HG03520 (cell line): ENCODE measurements around the gene DNM3.
"Not testable (repeated sequence)": the region's sequence is repeated elsewhere in the genome, so short reads cannot be mapped to it uniquely, and the experiment has no call there.

Experiments used
- ATAC-seq: cut with Tn5 transposase; IDR thresholded peaks from one replicate; pipeline ENCODE4 v1.9.1; 2021; ENCODE audit warnings: mild to moderate bottlenecking, moderate library complexity; ENCODE audit not compliant: unreplicated experiment

DNM3 gene

DNA sequence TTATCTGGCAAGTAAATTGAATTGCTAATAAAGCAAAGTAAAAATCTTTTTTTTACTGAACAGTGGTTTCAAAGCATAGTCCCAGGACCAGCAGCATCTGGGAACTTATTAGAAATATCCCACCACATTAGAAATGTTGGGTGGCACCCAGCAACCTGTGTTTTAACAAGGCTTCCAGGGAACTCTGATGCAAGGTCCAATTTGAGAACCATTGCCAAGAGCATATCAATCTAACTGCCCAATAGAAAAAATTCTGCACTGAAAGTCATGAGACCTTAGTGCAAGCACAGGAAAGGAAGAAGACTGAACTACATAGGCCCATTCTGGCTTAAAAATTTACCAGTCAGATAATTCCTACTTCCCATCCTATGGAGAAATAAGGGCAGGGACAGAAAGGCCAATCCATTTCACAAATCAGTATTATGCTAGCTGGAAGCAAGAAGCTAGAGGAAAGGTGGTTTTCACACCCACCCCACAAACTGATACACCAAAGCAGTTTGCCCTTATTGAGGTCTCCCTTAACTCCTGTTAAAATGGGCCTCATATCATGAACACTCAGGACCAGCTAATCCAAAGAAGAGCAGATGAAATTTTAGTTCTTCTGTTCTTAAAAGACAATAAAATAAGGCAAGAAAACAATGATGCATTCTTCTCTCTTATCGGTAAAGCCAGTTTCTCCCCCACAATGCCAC is 561.7 kb downstream of the DNM3 start:
- ATAC-seq, result no peak

DNA sequence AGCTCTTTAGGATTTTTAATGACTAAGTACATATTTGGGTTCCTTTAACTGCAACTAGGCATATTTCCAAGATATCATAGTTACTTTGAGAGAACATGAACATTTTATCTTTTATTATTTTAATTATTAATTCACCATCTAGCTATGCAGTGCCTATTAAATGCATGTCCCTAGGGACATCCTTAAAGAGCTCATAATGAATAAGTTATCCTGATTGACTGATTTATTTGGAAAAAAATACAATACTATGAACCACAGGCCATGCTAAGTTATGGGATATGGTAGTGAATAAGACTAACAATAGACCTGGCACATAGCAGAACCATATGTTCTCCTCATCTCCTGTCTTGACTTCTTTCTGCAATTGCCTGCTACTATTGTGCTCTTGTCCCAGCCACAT is 562.8 kb downstream of the DNM3 start:
- ATAC-seq, result no peak

DNA sequence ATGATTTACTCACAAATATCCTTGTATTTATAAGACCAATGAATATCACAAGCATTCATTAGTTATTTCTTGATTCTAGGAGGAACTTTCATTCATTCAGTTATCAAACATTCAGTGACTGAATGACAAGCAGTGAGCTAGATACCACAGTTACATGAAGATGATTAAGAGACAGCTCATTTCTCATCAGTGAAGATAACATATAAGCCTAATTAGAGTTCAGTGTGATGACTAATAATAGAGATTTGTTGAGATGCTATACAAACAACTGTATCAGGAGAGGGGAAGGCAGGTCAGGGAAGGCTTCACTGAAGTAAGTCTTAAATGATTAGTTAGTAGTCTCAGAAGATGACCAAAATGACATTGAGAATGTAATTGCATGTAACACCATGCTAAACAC is 564.6 kb downstream of the DNM3 start:
- no peak for ATAC-seq

DNA sequence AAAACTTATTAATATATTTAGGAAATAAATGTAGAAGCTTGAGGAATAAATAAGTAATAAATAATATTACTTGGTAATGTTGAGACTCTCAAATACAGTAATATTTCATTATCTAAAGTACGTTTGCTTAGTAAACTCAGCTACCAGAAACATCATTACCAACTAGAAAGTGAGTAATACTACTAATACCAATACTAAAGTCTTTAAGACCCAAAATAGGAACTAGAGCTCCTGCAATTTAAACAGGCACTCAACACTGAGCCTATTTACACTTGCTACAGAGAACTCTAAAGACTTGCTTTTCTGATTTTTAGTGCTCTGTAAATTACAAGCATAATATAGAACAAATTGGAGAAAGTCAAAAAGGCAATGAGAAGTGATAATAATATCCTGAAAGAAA is 565.7 kb downstream of the DNM3 start:
- no peak for ATAC-seq

DNA sequence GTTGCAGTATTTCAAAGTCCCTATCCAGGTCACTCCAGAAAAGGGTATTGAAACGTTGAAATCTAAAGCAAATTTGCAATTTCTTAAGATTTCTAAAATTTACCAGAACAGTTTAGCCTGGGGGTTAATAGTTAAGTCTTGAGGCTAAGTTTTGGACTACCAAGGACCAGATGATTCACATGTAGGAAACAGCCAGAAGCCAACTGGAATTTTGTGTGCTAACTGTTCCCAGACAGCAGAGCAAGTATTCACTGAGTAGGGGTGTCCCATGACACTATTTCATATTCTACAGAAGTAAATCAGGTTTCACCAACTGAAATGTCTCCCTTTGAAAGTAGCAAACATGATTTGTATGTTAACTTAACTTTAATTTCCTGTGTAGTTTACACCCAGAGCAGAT is 567.7 kb downstream of the DNM3 start:
- no peak for ATAC-seq

DNA sequence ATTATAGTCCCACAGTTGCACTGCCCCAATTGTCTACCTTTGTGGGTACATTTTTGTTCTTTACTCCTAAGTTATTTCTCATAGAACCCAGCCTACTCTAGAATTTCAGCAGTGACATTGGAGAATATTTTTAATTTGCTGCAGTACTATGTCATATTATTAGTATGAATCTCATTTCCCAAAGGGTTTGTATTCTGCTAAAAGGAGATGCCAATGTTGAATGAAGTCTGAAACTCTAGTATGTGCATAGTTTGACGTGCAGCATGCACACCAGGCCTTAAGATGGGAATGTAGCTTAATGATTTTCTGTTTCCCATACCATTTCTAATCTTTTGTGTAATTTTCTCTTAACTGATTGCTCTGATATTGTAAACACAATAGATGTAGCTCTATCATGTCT is 568.7 kb downstream of the DNM3 start:
- no peak for ATAC-seq

DNA sequence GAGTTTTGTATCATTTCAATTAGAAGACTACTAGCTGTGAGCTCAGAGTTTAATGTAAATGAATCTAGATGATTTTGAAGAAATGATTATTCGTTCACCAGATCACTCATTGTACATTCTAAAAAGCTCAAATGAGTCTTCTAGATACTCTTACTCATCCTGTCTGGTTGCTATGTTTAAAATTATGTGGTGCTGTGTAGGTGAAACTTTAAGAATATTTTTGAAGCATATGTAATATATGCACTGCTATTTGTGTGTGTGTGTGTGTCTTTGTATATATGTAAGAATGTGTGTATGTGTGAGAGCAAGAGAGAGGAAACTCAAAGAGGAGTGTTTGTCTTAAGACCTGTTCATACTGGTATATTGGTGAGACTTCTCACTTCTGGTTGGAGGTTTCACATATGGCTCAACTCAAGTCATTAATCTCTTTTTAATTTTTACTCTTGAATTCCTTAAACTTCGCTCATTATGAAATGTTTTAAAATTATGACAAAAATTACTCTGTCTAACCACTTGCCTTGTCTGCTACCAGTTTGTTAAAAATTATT is 570.6 kb downstream of the DNM3 start:
- no peak for ATAC-seq

DNA sequence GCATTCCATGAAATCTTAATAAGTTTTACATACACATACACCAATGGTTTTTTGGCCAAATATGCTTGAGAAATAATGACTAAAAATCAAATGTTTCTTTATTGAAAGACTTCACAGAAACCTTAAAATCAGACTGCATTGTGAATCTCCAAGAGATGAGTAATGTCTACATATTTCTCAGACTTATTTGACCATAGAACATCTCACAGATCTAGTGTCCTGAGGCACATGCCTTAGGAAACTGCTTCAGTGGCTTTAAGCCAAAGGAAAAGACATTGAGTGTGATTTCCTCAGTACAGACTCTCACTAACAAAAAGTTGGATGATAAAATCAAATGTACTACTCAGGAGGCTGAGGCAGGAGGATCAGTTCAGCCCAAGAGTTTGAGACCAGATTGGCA is 573.0 kb downstream of the DNM3 start:
- ATAC-seq, result no peak

DNA sequence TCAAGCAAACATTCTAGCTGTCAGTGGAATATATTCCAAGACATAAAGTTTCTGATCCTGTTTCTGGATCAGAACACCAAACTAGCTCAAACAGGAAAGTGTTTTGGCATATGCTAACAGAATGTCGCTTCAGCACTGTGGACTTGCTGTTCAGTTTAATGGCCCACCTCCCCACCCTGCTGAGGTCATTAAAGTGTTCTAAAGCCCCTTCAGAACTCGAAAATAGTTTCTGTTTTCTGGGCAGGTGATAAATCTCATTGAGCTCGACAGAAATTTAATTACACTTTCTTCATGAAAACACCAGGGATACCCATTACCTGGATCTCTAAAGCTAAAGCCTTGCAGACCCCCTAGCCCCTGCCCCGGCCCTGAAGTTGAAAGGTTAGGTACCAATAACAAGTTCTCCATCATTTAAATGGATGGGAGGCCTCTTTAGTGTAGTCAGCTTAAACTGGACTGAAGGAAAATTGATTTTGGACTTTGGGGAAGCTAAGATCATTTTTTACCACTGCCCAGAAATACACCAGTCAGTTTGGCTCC is 575.3 kb downstream of the DNM3 start:
- no peak for ATAC-seq

DNA sequence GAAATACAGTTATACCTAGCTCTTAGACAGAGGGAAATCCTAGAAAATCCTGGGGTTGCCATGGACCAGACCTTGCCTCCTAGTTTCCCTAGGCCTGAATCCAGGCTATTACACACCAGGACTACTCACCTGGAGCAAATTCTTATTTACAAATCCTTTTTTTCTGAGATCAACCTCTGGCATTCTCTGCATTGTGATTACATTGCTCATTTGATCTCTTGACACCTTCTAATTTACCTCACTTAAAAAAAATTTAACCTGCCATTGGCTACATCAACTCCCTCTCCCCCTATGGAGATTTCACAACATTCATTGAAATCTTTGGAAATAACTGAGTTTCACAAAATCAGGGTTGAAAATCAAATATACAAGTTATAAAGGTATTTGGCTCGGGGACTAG is 576.3 kb downstream of the DNM3 start:
- ATAC-seq, result no peak

DNA sequence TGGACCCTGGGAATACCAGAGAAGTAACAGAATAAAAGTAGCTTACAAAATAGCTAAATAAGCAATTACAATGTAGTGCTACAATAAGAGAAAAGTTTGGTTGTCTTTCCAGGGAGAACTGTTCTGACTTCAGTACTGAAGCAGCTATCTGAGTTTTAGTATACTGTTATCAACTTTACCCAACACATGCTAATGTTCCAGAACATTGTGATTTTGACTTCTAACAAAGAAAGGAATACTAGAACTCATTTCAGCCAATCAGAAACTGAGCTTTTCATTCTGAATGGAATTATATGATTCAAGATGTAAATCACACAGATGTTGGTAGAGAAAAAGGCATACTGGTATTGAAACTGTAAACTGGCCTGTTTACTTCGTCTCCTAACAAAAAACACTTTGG is 579.1 kb downstream of the DNM3 start, which contains the start of gene C1orf105:
Gene C1orf105, plus strand, starts transcription at position 301 of the 400 bp plus-strand sequence. CDS start 201 bp downstream, outside the sequence.
- ATAC-seq, result no peak

DNA sequence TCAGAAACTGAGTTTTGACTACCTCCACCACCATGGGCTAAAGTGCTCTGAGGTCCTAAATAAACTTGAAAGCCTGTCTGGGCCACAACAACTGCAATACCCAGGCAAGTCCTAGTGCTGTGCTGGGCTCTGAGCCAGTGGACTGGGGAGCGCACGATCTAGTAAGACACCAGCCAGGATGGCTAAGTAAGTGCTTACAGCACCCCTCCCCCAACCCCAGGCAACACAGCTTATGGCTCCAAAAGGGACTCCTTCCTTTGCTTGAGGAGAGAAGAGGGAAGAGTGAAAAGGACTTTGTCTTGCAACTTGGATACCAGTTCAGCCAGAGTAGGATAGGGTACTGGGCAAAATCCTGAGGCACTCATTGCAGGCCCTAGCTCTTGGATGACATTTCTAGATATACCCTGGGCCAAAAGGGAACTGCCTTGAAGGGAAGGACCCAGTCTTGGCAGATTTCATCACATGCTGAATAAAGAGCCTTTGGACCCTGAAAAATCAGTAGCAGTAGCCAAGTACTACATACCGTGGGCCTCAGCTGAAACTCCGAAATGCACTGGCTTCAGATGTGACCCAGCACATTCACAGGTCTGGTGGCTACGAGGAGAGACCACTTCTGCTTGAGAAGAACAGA is 580.8 kb downstream of the DNM3 start:
- no peak for ATAC-seq

DNA sequence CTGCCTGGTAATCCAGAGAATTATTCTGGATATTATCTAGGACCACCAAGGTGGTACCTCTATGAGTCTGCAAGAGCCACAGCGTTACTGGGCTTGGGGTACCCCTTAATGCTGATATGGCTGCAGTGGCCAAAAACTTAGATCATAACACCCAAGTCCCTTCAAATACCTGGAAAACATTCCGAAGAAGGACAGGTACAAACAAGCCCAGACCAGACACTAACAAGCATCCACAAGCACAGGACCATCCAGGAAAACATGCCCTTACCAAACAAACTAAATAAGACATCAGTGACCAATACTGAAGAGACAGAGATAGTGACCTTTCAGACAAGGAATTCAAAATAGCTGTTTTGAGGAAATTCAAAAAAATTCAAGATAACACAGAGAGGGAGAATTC is 582.0 kb downstream of the DNM3 start:
- no peak for ATAC-seq

DNA sequence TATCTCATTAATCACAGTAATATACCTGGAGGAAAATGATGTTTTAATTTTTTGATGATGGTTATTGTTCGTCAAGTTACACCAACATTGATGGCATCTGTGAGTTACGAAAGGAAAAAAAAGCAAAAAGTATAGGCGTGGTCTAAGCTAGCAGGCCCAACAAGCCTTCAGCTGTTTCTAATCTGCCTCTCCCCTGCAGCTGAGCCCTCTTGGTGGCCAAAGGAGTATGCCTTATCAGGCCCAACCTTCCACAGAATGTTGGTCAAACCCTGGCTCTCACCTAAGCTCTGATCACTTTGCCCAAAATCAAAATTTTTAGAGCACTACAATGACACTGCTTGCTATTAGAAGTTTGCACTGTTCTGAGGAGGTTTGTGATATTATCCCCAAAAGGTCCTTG is 584.0 kb downstream of the DNM3 start:
- ATAC-seq, result no peak

DNA sequence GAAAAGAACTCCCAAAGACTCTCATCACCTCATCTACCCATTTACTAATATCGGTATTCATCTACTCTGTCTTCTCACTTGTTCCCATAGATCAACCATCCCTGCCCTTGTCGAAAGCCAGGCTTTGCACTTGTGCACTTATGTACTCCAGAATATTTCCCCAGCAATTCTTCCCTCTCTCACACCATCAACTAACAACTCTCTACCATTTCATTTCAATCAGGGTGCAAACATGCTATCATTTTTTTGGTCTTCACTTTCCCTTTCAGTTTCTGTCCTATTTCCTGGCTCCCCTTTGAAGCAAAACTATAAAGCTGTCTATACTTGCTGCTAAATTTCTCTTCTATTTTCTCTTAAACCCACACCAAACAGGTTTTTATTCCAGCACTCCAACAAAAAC is 585.9 kb downstream of the DNM3 start:
- ATAC-seq, result no peak

DNA sequence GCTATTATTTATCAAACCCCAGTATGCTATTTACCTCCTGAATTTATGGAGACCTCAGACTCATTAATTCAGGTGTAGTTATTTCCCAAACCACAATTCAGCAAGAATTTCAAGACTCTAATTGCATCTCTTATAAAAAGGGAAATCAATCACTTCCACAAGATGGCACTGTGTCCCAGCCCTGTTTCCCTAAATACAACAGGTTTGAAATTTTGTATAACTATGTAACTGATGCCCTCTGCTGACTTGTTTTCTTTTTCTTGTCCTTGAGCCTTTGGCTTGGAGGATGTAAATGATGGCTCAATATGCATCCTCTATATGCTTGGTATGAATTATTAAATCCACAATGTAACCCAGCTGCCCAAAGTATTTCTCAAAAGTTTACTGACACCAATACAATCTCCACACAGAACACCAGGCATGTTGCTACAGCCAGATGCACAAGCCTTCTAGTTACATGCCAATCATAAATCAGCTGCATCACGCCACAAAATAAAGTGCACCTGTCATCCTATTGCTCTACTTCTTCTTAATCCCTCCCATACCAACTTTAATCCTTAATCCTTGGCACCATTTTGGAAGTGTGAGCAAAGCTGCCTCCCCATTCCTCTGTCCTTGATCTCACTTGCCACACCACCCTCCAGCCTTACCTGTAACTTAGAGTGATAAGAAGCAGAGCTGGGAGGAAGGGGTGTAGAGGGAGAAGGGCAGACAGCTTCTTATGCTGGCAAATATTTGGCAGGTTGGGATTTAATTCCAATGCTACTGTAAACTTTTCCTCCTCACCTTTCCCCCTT is 588.2 kb downstream of the DNM3 start:
- ATAC-seq, result no peak

DNA sequence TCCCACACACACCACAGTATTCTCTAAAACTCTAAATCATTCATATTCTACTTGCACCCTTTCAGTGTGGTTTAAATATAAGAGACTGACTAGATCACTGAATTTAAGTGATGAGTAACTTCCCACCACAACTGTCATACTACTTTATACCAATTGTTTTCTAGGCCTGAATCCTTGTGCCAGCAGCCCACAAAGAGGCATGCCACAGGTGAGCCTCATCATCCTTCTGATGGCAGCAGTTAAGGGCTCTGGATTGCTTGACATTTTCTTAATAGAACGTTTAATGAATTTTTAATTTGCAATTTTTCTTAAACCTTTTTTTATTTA is 588.8 kb downstream of the DNM3 start:
- ATAC-seq, result no peak

DNA sequence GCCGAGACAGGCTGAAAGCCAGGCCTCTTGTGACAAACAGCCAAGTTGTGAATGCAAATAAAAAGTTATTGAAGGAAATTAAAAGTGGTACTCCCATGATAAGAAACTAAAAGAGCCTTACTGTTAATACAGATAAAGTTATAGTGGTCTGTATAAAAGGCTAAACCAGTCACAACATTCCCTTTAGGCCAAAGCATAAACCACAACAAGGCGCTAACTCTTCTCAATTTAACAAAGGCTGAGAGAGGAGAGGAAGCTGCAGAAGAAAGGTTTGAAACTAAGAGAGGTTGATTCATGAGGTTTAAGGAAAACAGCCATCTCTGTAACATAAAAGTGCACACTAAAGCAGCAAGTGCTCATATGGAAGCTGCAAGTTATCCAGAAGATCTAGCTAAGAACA is 589.9 kb downstream of the DNM3 start:
- ATAC-seq, result no peak

DNA sequence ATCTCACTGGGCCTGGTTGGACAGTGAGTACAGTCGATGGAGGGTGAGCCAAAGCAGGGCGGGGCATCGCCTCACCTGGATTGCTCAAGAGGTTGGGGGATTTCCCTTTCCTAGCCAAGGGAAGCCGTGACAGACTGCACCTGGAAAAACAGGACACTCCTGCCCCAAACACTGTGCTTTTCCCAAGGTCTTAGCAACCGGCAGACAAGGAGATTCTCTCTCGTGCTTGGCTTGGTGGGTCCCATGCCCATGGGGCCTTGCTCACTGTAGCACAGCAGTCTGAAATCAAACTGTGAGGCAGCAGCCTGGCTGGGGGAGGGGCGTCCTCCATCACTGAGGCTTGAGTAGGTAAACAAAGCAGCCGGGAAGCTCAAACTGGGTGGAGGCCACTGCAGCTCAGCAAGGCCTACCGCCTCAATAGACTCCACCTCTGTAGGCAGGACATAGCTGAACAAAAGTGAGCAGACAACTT is 590.5 kb downstream of the DNM3 start:
- no peak for ATAC-seq

DNA sequence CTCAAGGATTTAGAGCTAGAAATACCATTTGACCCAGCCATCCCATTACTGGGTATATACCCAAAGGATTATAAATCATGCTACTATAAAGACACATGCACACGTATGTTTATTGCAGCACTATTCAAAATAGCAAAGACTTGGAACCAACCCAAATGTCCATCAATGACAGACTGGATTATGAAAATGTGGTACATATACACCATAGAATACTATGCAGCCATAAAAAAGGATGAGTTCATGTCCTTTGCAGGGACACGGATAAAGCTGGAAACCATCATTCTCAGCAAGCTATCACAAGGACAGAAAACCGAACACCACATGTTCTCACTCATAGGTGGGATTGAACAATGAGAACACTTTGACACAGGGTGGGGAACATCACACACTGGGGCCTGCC is 595.9 kb downstream of the DNM3 start:
- ATAC-seq, result not testable (repeated sequence)

DNA sequence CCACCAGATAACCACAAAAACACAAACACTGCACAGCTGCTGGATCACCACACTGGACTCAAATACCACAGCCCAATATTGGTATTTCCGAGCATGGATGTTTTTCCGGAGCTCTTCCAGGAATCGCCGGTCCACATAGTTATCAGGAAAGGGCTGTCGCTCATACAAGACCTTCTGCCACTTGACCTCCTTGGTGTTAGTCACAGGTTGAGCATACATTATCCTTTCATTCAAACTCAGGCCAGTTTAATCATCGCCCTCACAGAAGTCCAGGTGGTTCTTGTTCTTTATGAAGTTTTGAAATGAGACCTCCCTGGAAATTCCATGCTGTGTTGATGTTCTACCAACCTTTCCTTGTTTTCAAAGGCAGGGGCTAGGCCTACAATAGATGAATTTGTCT is 601.1 kb downstream of the DNM3 start:
- no peak for ATAC-seq
